HG02973 (cell line): ENCODE results near the gene DOCK1.
"Not testable (repeated sequence)": the region's sequence is repeated elsewhere in the genome, so short reads cannot be mapped to it uniquely, and the experiment has no call there.

Source experiments
- ATAC-seq: cut with Tn5 transposase; IDR thresholded peaks from one replicate; pipeline ENCODE4 v1.9.1; 2021; ENCODE audit warnings: moderate library complexity; ENCODE audit not compliant: unreplicated experiment

The DOCK1 gene

GRCh38 chr10:126902157-126902556 is 3.1 kb upstream of the DOCK1 start:
- ATAC-seq = no peak

- no peak for ATAC-seq
Measured at GRCh38 chr10:126903656-126904360, 1.4 kb upstream of the DOCK1 start.

GRCh38 chr10:126904516-126904817 is 761 bp upstream of the DOCK1 start:
- ATAC-seq = no peak

- ATAC-seq = no peak
Measured at GRCh38 chr10:126905776-126906703, 812 bp downstream of the DOCK1 start.

- no peak for ATAC-seq
Measured at GRCh38 chr10:126906704-126907422, 1.6 kb downstream of the DOCK1 start.

- ATAC-seq = no peak
Measured at GRCh38 chr10:126907423-126907970, 2.3 kb downstream of the DOCK1 start.

- ATAC-seq = no peak
Measured at GRCh38 chr10:126908225-126908624, 3.0 kb downstream of the DOCK1 start.

GRCh38 chr10:126908729-126909128 is 3.5 kb downstream of the DOCK1 start:
- no peak for ATAC-seq

GRCh38 chr10:126909147-126909546 is 3.9 kb downstream of the DOCK1 start:
- ATAC-seq = no peak

GRCh38 chr10:126910196-126910595 is 5.0 kb downstream of the DOCK1 start:
- no peak for ATAC-seq

GRCh38 chr10:126910798-126911197 is 5.6 kb downstream of the DOCK1 start:
- ATAC-seq = no peak

- no peak for ATAC-seq
Measured at GRCh38 chr10:126911301-126911700, 6.1 kb downstream of the DOCK1 start.

- no peak for ATAC-seq
Measured at GRCh38 chr10:126913316-126913715, 8.1 kb downstream of the DOCK1 start.

GRCh38 chr10:126914561-126914960 is 9.3 kb downstream of the DOCK1 start:
- ATAC-seq = no peak

- not testable (repeated sequence) for ATAC-seq
Measured at GRCh38 chr10:126916952-126917351, 11.7 kb downstream of the DOCK1 start.

GRCh38 chr10:126917375-126917774 is 12.1 kb downstream of the DOCK1 start:
- ATAC-seq = no peak

GRCh38 chr10:126917975-126918908 is 13.0 kb downstream of the DOCK1 start:
- no peak for ATAC-seq

GRCh38 chr10:126919426-126919825 is 14.2 kb downstream of the DOCK1 start:
- ATAC-seq = no peak

- no peak for ATAC-seq
Measured at GRCh38 chr10:126921162-126921561, 15.9 kb downstream of the DOCK1 start.

- ATAC-seq = no peak
Measured at GRCh38 chr10:126921974-126922525, 16.8 kb downstream of the DOCK1 start.
